H1 (cell line): ENCODE results near the gene IL36RN. TPM values are rescaled to one million over a fixed set of nuclear protein-coding genes. Genes with fewer than 3 reads are reported as not detected.

ENCODE experiments used
- RFX5 ChIP-seq: IDR thresholded peaks from 2 replicates; pipeline ENCODE4 v1.6.1; 2011; ENCODE audit warnings: low read depth, low read length, improper control_type of control experiment, borderline replicate concordance
- polyA plus RNA-seq, 7 experiments: library from polyadenylated mRNA; depleted of rRNA in 3 of 7; stranded (reverse) in 5 of 7; unstranded in 2 of 7; fragments of >200 nt in 5 of 7; fragments of 200-250 nt in 2 of 7; gene quantifications; 1 replicate in 5 of 7; 2 replicates in 1 of 7; 4 replicates in 1 of 7; pipeline versions ENCODE4 v1.2.1 to v1.2.3, GENCODE V29; 2011 to 2013; ENCODE audit warnings: missing spikeins in 2 of 7, mixed read lengths in 2 of 7
- total RNA-seq: library from RNA; stranded (reverse); fragmentation: NEBNext Ultra II Directional; extraction: Animal tissue kit (Norgen Biotek cat#: 25700); gene quantifications from 2 replicates; pipeline ENCODE4 v1.2.1, GENCODE V29; 2021

Gene IL36RN
- total and polyA plus RNA-seq, 2 of the 8 experiments (the other 6 are each of a cell fraction or from before 2014, with no cell fraction given): not detected

GRCh38 chr2:113061241-113061640, 2.2 kb downstream of the IL36RN start (continued):
- no peak for TF ChIP-seq RFX5
- TF ChIP-seq, all 59 proteins: peak for 0
